HG02678 (cell line): ENCODE results near the gene CPVL.

Source experiments
- ATAC-seq: cut with Tn5 transposase; IDR thresholded peaks from one replicate; pipeline ENCODE4 v1.9.1; 2021; ENCODE audit warnings: mild to moderate bottlenecking, moderate library complexity; ENCODE audit not compliant: unreplicated experiment

CPVL gene

DNA sequence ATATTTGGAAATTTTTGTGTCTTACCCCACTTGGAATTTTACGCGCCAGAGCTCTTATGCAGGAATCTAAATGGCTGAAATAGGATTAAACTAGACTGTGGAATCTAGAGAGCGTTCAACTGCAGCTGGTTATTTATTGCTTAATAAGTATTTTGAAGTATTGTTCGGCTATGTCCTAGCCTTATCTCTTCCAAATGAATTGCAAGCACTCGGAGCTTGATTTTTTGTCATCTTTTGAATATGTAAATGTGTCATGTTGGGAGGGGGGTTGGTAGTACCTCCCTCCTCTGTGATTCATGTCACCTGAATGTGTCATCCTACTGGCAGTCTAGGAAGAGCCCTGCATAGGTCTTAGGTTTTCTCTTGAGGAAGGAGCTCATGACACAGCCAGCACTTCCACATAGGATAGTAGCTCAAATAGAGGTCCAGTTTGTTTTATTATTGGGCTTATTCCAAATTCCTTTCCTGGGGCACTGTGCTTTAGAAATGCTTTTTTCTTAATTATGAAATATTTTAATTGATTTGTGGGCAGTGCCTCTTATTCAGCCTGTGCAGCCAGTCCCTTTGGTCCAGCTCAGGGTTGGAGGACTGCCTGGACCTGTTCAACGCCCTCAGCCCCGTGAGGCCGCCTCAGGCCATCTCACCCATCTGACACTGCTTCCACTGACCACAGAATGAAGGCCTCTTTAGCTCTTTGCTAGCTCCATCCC is 165.7 kb downstream of the CPVL start:
- ATAC-seq = no peak

DNA sequence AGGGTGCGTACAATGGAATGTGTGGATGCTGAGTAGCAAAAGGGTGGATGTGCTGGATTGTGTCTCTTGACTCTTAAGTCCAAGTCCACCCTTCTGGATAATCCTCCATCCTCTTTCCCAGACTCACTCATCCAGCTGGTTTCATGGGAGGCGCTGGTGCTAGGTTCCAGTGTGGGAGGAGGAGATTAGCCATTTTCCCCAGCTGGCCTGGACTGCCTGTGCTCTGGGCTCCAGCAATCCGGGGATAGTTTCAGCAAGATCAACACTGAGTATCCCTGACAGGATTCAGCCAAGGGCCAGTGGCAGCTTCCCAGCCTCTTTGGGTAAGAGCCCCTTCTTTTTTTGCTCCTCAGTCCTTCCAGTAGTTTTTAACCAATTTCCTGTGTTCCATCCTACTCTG is 166.6 kb downstream of the CPVL start:
- no peak for ATAC-seq

DNA sequence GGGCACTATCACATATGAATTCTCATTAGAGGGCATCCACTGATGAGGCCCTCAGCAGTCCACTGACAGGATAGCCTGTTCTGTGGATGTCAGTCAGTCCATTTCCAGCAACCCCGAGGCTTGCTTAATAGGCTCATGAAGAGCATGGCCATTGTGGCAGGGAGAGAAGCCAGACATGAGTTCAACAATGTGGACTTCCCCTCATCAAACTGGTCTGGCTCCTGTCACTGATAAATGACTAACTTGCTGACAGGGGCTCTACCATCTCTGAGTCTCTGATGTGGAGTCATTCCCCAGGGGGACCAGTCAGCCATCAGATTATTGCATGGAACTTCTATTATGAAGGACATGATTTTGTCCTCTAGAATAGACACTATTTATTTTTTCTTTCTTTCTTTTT is 168.5 kb downstream of the CPVL start:
- no peak for ATAC-seq

DNA sequence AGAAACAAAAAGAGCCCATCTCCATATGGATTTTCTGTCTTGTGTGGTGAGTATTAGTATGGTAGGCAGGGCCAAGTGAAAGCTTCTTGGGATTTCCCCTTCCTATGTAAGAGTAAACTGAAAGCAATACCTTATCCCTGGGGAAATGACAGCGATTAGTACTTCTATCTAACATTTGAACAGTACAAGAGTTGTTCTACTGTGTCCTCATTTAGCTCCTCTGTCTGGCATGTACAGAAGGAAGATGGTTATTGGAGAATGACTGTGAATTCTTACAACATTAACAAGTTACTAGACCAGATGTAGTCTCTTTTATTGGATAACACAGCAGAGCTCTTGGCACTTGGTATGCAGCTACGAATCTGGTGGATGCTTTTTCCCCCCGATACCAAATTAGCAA is 170.3 kb downstream of the CPVL start:
- ATAC-seq = no peak

DNA sequence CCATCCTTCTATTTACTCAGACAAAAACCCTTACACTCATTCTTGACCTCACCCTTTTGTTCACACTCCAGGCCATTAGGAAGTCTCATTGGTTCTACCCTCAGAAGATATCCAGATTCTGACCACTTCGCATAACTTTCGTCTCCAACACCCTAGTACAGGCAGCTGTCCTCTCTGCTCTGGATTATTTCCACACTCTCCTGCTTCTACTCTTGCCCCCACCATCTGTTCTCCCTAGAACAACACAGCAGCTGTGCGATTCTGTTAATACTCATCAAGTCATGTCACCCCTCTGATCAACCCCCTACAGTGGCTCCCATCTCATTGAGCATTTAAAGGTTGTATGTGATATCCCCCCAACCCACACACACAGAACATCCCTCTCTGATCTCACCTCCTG is 172.7 kb downstream of the CPVL start:
- ATAC-seq = no peak

DNA sequence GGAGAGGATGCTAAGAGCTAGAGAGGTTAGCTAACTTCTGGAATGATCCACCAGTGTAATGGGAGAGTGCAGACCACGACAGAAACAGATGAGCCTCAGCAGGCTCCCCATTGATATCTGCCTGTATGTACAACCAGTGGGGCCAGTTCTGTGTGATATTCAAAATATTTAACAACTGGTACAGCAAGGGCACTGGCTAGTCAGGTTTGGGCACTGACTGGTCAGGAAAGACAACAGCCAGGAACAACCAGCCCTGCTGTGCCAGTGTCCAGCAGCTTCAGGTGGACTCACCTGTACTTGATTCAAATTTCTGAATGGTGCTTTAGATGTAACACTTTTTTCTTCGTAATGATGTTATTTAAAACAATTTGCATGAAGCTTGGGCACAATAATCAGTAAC is 182.3 kb downstream of the CPVL start:
- ATAC-seq = no peak

DNA sequence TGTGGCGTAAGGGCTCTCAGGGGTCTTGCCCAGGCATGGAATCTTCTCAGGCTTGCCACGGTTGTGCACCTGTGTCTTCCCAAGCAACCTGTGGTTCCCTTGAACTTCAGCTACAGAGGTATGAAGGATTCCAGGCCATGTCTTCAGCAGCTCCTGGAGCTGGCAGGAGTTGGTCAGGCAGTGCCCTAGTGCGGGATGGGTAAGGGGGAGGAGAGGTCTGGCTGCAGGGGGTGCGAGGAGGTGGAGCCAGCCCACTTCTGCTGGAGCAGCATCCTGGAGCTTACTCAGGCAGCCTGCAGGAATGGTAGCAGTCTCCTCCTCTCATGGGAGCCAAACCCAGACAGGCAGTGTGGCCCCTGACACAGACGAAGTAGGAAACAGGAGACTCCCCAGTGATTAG is 184.4 kb downstream of the CPVL start:
- ATAC-seq = no peak

DNA sequence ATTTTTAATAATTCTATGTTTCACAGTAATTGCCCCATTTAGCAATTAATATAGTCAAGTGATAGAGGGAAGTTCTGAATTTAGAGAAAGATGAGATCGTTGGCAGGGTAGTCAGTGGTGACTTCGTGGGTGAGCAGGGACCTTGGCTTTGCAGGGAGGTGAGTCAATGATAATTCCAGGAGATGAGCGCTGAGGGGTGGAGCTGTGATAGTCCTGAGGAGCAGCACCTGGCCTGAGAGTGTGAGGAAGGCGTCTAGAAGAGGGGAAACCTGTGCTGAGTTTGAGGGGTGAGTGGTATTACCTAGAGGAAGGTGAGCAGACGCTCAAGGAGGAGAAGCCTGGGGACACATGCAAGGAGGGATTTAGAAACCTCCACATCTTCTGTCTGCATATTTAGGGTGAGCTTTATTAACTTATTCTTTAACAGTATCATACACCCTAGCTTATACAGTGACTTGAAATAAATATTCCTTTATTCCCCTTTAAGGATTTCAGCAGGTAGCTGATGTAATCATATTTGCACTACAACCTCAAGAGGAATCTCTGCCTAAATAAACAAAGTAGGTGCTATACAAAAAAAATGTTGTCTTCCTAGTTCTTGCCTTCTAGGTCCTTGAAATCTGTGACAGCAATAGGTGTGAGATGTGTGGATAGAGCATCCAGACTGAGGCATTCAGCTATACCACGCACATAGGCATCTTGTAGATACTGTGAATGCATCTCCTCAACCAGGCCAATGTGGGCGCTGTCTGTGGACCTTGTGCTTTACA is 186.1 kb downstream of the CPVL start:
- no peak for ATAC-seq

DNA sequence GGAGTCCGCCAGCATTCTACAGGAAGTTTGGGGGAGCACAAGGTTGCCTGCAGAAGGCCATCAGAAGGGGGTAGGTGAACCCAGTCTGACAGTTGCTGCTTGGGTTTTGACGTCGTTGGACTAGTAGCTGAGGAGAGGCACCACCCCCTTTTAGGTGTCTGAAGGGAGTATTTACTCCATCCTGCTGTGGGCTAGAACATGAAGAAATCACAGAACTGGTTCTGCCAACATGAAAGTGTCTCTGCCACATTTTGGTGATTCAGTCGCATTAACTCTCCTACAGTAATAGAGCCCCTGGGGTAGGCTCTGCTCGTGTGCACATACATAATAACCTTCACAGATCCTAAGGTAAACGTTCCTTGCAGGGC is 187.4 kb downstream of the CPVL start:
- no peak for ATAC-seq

DNA sequence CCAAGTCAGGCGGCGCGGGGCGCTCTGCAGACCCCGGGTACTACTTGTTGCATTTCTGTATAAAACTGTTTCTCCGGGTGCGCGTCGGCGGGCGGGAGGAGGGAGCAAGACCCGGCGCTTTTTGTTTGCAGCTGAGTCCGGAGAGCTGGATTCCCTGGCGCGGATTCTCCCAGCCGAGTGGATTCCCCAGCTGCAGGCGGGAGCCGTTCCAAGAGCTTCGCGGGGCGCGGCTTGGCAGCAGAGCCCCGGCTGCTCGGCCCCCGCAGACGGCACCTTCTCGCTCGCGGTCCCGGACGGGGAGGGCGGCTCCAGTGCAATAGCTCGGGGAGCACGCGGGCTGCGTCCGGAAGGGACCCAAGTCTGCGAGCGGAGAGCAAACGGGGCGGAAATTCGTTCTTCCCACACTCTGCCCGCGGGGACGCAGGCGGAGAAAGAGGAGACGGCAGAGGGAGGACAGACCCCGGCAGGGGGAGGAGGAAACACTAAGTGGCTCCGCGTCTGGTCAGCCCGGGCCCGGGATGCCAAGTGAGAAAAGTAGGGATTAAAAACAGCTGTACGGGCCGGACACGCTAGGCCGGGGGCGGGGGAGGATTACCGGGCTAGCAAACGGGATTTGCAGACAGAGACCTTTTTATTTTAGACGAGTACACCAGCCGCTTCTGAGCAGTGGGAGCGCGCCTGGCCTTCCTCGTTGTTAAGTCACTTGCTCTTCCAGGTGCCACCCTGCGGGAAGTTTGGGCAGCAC is 187.9 kb downstream of the CPVL start, which contains the start of gene TRIL:
Gene TRIL (minus strand): TSS at position 96 of the 745 bp plus-strand sequence. CDS start 284 bp downstream, outside the sequence.
- no peak for ATAC-seq

DNA sequence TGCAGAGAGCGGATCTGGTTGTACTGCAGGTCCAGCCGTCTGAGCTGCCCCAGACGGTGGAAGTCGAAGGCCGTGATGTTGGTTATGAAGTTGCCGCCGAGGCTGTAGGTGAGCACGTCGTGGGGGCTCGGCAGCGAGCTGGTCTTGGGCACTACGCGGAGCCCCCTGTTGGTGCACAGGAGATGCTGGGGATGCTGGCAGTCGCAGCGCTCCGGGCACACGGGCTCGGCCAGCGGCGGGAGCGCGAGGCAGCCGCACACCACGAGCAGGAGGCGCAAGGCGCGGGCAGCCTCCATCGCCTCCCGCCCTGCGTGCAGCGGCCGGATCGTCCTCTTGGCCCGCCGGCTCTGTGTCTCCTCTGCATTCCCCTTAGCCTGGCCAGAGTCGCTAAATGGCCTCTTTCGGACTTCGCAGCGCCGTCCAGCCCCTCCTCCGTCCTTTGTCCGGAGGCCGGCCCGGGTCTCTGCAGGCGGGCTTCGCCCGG is 188.5 kb downstream of the CPVL start:
- no peak for ATAC-seq

DNA sequence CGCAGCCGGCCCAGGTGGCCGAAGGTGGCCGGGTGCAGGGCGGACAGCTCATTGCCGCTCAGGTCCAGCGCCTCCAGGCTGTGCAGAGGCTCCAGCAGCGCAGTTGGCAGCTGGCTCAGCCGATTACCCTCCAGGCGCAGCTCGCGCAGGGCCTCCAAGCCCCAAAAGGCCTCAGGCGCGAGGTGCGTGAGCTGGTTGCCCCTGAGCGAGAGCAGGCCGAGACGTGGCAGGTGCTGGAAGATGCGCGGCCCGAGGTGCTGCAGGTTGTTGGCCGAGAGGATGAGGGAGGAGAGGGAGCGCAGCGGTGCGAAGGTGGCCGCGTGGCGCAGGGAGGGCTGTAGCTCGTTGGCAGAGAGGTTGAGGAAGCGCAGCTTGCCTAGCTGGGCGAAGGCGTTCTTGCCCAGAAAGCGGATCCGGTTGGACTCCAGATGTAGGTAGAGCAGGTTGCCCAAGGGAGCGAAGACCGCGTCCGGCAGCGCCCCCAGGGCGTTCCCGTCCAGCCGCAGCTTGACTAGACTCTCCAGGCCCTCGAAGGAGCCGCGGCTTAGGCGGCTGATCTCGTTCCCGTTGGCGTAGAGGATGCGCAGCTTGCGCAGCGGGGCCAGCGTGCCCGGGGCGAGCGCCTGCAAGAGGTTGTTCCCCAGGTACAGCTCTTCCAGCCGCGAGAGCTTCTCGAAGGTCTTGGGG is 189.1 kb downstream of the CPVL start:
- no peak for ATAC-seq

DNA sequence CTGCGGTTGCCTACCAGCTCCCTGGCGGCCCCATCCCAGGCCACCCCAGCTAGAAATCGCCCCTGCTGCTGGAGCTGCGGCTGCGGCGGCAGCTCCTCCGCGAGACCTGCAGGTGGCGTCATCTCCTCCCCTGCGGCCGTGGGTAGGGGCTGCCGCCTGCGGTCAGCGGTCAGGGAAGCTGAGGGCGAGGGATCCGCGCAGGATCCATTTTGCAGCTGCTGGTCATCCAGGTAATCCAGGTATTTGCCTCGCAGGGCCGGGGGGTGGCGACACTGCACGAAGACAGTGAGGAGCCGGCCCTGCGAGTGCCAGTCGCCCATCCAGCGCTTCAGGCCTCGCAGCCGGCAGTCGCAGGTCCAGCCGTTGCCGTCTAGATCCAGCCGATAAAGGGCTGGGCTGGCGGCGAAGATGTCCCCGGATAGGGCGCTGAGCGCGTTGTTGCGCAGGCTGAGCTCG is 189.7 kb downstream of the CPVL start:
- no peak for ATAC-seq

DNA sequence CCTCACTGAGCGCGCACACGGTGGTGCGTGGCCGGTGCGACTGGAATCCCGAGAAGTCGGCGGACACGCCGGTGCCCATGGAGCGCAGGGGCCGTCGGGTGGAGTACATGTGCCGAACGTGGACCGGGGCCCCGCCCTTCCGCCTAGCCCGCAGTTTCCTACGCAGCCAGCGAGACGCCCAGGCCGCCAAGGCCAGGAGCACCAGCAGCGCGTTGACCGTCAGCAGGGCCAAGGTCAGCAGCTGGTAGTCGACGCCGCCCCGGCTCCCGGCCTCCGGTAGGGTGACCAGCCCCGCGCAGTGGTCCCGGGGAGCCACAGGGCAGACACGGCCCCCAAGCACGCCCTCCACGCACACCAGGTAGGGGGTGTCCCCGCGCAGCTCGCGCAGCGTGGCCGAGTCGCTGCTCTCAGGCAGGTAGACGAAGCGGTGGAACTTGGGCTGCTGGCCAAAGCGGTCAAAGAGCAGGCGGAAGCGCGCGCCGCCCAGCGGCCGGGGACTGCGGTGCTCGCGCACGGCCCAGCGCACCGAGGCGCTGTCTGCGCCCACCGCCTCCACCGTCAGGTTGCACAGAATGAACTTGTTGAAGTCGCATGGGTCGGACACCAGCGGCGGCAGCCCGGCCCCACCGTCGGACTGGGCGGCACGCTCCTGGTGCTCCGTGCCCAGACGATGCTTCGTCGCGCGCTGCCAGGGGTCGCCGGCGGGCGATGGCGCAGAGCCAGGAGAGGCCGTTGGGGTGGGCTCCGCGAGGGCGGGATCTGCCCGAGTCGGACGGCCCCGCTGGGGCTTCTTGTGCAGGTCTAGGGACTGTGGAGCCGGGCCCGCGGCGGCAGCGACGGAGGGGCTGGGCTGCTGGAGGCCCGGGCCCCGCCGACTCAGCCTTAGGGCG is 190.4 kb downstream of the CPVL start:
- ATAC-seq = no peak

DNA sequence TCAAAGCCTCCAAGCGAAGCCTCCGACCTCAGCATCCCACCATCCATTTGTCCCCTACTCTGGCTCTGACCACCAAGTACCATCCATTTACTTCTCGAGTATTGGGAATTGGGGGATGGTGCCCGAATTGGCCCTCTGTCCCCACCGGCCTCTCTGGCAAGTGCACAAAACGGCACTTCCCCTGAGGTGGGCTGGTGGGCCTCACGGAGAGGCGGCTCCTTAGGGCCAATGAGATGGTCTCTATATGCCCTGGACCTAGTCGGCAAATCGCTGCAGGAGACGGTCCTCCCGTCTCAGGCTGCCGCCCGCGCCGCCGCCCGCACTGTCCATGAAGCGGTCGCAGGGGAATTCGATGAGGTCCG is 191.0 kb downstream of the CPVL start:
- ATAC-seq = no peak

DNA sequence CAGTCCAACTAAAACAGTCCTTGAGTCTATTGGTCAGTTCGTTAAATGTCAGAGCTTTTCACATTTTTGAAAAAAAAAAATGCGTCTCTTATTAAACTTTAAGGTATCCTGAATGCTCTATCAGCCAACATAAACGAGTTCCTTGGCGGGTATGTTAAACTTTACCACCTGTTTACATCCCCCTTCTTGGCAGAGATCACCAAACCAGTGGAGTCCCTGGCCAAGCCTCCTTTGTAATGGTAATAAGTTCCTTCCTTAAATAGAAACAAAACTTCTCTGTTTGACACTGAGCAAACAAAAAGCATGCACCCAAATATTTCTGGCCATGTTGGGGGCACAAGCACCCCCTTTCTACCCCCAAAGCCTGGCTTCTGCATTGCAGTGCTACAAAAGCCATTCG is 191.4 kb downstream of the CPVL start:
- ATAC-seq = no peak

DNA sequence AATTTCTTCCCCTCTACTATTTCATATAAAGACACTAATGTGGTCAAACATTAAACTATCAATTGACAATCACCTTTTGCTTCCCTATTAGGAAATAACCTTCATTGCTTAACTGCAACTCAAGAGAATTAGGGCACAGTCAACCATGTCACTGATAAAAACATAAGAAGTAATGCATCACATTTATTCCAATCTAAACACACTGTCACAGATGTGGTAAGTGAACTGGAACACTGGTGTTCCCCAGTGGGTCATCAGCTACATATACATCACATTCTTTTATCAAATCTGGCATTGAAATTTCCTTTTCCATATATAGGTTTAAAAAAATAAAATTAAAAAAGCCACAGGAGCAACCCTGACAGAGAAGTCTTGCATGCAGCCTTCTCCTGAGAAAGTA is 191.9 kb downstream of the CPVL start:
- no peak for ATAC-seq

DNA sequence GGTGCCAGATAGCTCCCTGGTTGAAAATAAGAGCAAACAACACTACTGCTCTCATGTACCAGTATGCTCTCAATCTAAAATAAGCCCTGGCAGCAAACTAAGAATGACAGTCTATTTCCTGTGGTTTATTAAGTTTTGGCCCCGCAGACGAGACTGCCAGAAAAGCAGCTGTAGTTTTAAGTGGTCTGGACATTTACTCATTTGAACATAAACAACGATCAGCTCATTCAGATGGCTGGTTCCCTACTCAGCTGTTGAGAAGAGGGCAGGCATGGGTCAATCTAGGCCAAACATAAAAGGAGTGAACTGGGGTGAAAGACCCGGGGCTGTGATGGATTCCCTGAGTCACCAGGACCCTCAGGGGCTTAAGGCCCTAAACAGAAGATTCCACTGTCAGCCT is 192.7 kb downstream of the CPVL start:
- no peak for ATAC-seq
